OCI-LY7 (cell line): ENCODE results near the gene GYPB.
"Not testable (repeated sequence)": the region's sequence is repeated elsewhere in the genome, so short reads cannot be mapped to it uniquely, and the experiment has no call there.

Experiments used
- CTCF ChIP-seq: fragments of 200-600 bp; sonication (generic); conservative IDR thresholded peaks from 2 replicates; pipeline ENCODE4 v1.5.1; 2014; ENCODE audit warnings: mild to moderate bottlenecking, antibody characterized with exemption, low read length, moderate library complexity, mixed read lengths
- EZH2phosphoT487 ChIP-seq: fragments of 200-600 bp; sonication (generic); IDR thresholded peaks from 2 replicates; pipeline ENCODE4 v1.6.1; 2018; ENCODE audit warnings: low read depth, borderline replicate concordance, mild to moderate bottlenecking, mixed run types, antibody characterized with exemption, low read length, moderate library complexity, mixed read lengths

GRCh38 chr4:144061556-144061955 lies 42.4 kb upstream of the GYPB start:
- TF ChIP-seq CTCF, EZH2phosphoT487: not testable (repeated sequence)
